NCI-H345 treated with DMSO at 0.1 percent for 48 hours (cell line): ENCODE data around the gene KRTAP9-9.
"Not testable (repeated sequence)": the region's sequence is repeated elsewhere in the genome, so short reads cannot be mapped to it uniquely, and the experiment has no call there.

ENCODE experiments used
- DNase-seq: peaks from one replicate; lab custom pipeline; 2025; ENCODE audit not compliant: unreplicated experiment; lab: John Stamatoyannopoulos, UW

The KRTAP9-9 gene

GRCh38 chr17:41264599-41264998, 9.4 kb downstream of the KRTAP9-9 start:
- no peak for DNase-seq

- no peak for DNase-seq
Measured at GRCh38 chr17:41265078-41265477, 9.9 kb downstream of the KRTAP9-9 start, which contains the start of gene KRTAP9-6. Gene KRTAP9-6, plus strand, starts transcription at chr17:41265378. Its CDS starts 0 bp downstream, at chr17:41265378.

- no peak for DNase-seq
Measured at GRCh38 chr17:41267711-41268110, 12.5 kb downstream of the KRTAP9-9 start.

GRCh38 chr17:41271323-41271722, 16.1 kb downstream of the KRTAP9-9 start:
- not testable (repeated sequence) for DNase-seq

- DNase-seq = no peak
Measured at GRCh38 chr17:41271858-41272257, 16.7 kb downstream of the KRTAP9-9 start.

GRCh38 chr17:41275648-41276190, 20.5 kb downstream of the KRTAP9-9 start, which contains the start of gene KRTAP9-7:
Gene KRTAP9-7, plus strand, starts transcription at chr17:41275698. Its CDS starts 0 bp downstream, at chr17:41275698.
- not testable (repeated sequence) for DNase-seq

- DNase-seq = no peak
Measured at GRCh38 chr17:41278176-41278955, 23.2 kb downstream of the KRTAP9-9 start.

GRCh38 chr17:41284043-41284442, 28.9 kb downstream of the KRTAP9-9 start:
- DNase-seq = no peak

GRCh38 chr17:41284546-41284945, 29.4 kb downstream of the KRTAP9-9 start:
- no peak for DNase-seq

GRCh38 chr17:41287050-41287449, 31.9 kb downstream of the KRTAP9-9 start:
- no peak for DNase-seq

- DNase-seq = no peak
Measured at GRCh38 chr17:41294016-41294415, 38.8 kb downstream of the KRTAP9-9 start.

GRCh38 chr17:41296846-41297245, 41.7 kb downstream of the KRTAP9-9 start:
- DNase-seq = no peak

GRCh38 chr17:41298458-41299135, 43.4 kb downstream of the KRTAP9-9 start:
- no peak for DNase-seq

GRCh38 chr17:41301204-41301790, 46.1 kb downstream of the KRTAP9-9 start:
- no peak for DNase-seq

- no peak for DNase-seq
Measured at GRCh38 chr17:41301916-41302901, 47.0 kb downstream of the KRTAP9-9 start, which contains the start of gene KRTAP29-1. Gene KRTAP29-1, minus strand, starts transcription at chr17:41302851. Its CDS starts 0 bp downstream, at chr17:41302851.

- no peak for DNase-seq
Measured at GRCh38 chr17:41302981-41303380, 47.8 kb downstream of the KRTAP9-9 start.

GRCh38 chr17:41304091-41304490, 48.9 kb downstream of the KRTAP9-9 start:
- DNase-seq = no peak
